Measurements from ENCODE around the gene CCNA2.

The CCNA2 gene

GRCh38 chr4:121799867-121800501, 23.7 kb downstream of the CCNA2 start:
- no peak for TF ChIP-seq CREB1 (IDR thresholded peaks at IDR 0.05; ENCODE audit: low read depth)
- no peak for TF ChIP-seq REST (IDR thresholded peaks at IDR 0.05; ENCODE audit: low read depth)
- no peak for TF ChIP-seq FOXM1 (IDR thresholded peaks at IDR 0.05; ENCODE audit: borderline replicate concordance, low read depth)
- no peak for TF ChIP-seq TEAD4 (IDR thresholded peaks at IDR 0.05)
- TF ChIP-seq ZBTB7A (IDR thresholded peaks at IDR 0.05; ENCODE audit: low read depth): no peak
- TF ChIP-seq, protein P1, sequence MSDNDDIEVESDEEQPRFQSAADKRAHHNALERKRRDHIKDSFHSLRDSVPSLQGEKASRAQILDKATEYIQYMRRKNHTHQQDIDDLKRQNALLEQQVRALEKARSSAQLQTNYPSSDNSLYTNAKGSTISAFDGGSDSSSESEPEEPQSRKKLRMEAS (IDR thresholded peaks at IDR 0.05): no peak

GRCh38 chr4:121799208-121799823, 24.4 kb downstream of the CCNA2 start:
- TF ChIP-seq EP300 (IDR thresholded peaks at IDR 0.05; ENCODE audit: borderline replicate concordance): no peak
- TF ChIP-seq YY1 (IDR thresholded peaks at IDR 0.05; ENCODE audit: low read depth): no peak
- no peak for TF ChIP-seq TAF1 (IDR thresholded peaks at IDR 0.05; ENCODE audit: low read depth)
- no peak for TF ChIP-seq FOXM1 (IDR thresholded peaks at IDR 0.05; ENCODE audit: borderline replicate concordance, low read depth)
- TF ChIP-seq, protein P1 (IDR thresholded peaks at IDR 0.05): no peak
- TF ChIP-seq REST (IDR thresholded peaks at IDR 0.05; ENCODE audit: low read depth): no peak
- no peak for TF ChIP-seq NFIC (IDR thresholded peaks at IDR 0.05)
- no peak for TF ChIP-seq RAD21 (IDR thresholded peaks at IDR 0.05; ENCODE audit: low read depth)
- TF ChIP-seq TCF12 (IDR thresholded peaks at IDR 0.05; ENCODE audit: low read depth): no peak
- no peak for TF ChIP-seq USF1 (IDR thresholded peaks at IDR 0.05)

GRCh38 chr4:121796283-121796682, 27.4 kb downstream of the CCNA2 start:
- TF ChIP-seq RAD21 (IDR thresholded peaks at IDR 0.05; ENCODE audit: low read depth) (no peak), TAF1 (IDR thresholded peaks at IDR 0.05; ENCODE audit: low read depth) (no peak), ZBTB7A (IDR thresholded peaks at IDR 0.05; ENCODE audit: low read depth) (no peak), CREB1 (IDR thresholded peaks at IDR 0.05; ENCODE audit: low read depth) (no peak), USF1 (IDR thresholded peaks at IDR 0.05) (no peak)

DNA sequence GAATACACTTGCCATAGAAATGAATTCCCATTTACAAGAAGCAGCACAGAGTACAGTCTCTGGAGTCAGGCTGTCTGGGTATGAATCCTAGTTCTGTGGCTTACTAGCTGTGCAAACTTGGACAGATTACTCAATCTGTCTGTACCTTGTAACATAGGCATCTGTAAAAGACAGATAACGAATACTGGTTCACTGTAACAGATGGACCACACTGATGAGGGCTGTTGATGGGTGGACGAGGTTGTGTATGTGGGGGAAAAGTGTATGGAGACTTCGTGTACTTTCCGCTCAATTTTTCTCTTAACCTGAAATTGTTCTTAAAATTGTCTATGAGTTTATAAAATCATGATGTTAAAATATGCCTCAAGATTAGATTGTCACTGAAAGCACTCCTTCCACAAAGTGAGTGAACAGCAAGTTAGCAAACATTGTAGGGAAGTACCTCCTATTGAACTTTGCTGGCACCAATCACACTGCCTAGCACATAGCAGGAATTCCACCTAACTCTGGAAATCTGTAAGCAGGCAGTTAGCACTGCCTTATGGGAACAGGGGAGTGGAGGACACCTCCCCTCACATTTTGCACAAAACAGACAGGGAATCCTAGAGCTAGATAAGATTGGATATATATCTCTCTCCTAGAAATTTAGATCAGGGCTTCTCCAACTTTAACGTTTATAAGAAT, 29.0 kb downstream of the CCNA2 start:
- TF ChIP-seq, protein P1 (IDR thresholded peaks at IDR 0.05): no peak
- 0 out of 2 replicates have a peak, but pooled peaks have one; percentile 12 for TF ChIP-seq TEAD4 (IDR thresholded peaks at IDR 0.05)

DNA sequence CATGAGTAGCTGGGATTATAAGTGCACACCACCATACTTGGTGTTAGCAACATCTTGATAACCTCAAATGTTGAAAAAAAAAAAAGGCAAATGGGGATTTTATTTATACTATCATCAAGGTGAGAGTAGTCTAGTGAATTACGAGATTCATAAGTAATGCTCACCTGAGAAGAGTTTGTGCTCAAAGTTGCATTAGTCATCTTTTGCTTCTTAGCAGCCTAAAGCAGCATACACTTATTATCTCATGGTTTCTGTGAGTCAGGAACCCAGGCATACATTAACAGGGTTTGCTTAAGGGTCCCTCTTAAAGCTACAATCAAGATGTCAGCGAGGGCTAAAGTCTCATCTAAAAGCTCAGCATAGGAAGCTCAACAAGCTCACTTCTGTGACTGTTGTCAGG, 30.7 kb downstream of the CCNA2 start:
- TF ChIP-seq NFIC (IDR thresholded peaks at IDR 0.05) (no peak), TCF12 (IDR thresholded peaks at IDR 0.05; ENCODE audit: low read depth) (no peak), CEBPB (IDR thresholded peaks at IDR 0.05) (no peak), REST (IDR thresholded peaks at IDR 0.05; ENCODE audit: low read depth) (no peak), YY1 (IDR thresholded peaks at IDR 0.05; ENCODE audit: low read depth) (no peak), FOXM1 (IDR thresholded peaks at IDR 0.05; ENCODE audit: borderline replicate concordance, low read depth) (no peak), TAF1 (IDR thresholded peaks at IDR 0.05; ENCODE audit: low read depth) (no peak), ZBTB7A (IDR thresholded peaks at IDR 0.05; ENCODE audit: low read depth) (no peak), USF1 (IDR thresholded peaks at IDR 0.05) (no peak), EGR1 (IDR thresholded peaks at IDR 0.05) (no peak), EP300 (IDR thresholded peaks at IDR 0.05; ENCODE audit: borderline replicate concordance) (no peak), RAD21 (IDR thresholded peaks at IDR 0.05; ENCODE audit: low read depth) (no peak)
- TF ChIP-seq, protein P1 (IDR thresholded peaks at IDR 0.05): no peak

All from Ishikawa (cell line).